Erythroblast (primary cell): Measurements from ENCODE around the gene KCNH3.

Experiments
- GATA1 ChIP-seq: IDR thresholded peaks from 2 replicates; pipeline ENCODE4 v1.6.1; 2011; ENCODE audit warnings: low read depth, mild to moderate bottlenecking, control low read depth, low read length, moderate library complexity
- POLR2A ChIP-seq: IDR thresholded peaks from 2 replicates; pipeline ENCODE4 v1.6.1; 2011; ENCODE audit warnings: mild to moderate bottlenecking, low read length

- no peak for TF ChIP-seq POLR2A
- TF ChIP-seq GATA1, result no peak
These were observed 7.7 kb downstream of the KCNH3 start for GRCh38 chr12:49546481-49546880.
